A549 (cell line): ENCODE data around the gene PEF1. TPM values are rescaled to one million over a fixed set of nuclear protein-coding genes. Genes with fewer than 3 reads are reported as not detected.
A peak's percentile ranks its signal among the peaks of the same experiment; 100 is the strongest.

Experiments
- ATAC-seq, 2 experiments: fragments of 200-7000 bp in 1 of 2; fragments of >200 bp in 1 of 2; cut with Nextera tagmentation in 1 of 2; cut with Tn5 transposase in 1 of 2; 3 replicates each; pipeline versions ENCODE4 v1.8.0 to v1.9.1; 2018 to 2020; ENCODE audit warnings: mild to moderate bottlenecking in 1 of 2, moderate library complexity in 1 of 2
- CTCF ChIA-PET: fragments of 300-600 bp; sonication (Branson Sonifier 250); formaldehyde crosslinking; extraction: SDS; loops from one replicate; lab custom pipeline; 2021; ENCODE audit warnings: antibody characterized with exemption, inconsistent platforms; lab: Yijun Ruan, JAX
- POLR2A ChIA-PET: fragments of 350-600 bp; formaldehyde crosslinking; extraction: SDS; loops from one replicate; lab custom pipeline; 2021; ENCODE audit warnings: antibody characterized with exemption, inconsistent platforms; lab: Yijun Ruan, JAX
- DNase-seq, 2 experiments: peaks; one replicate each; pipeline versions ENCODE4 v3.0.0 to v3.0.0-alpha.2; 2011 to 2016; ENCODE audit warnings: low read depth in 1 of 2, low spot score in 1 of 2
- FAIRE-seq: peaks from 2 replicates; lab custom pipeline; 2011; peaks lifted over from hg19 to GRCh38; lab: Jason Lieb, UNC
- H3K27ac ChIP-seq, 2 experiments: fragments of >200 bp; sonication (Bioruptor Twin); formaldehyde crosslinking; 3 replicates each; pipeline ENCODE4 v1.5.1; 2016 to 2017
- H3K4me1 ChIP-seq: fragments of >200 bp; sonication (Bioruptor Twin); formaldehyde crosslinking; 3 replicates; pipeline ENCODE4 v1.6.1; 2016
- H3K4me2 ChIP-seq: fragments of >200 bp; sonication (Bioruptor Twin); formaldehyde crosslinking; 3 replicates; pipeline ENCODE4 v1.6.1; 2016
- H3K4me3 ChIP-seq: fragments of >200 bp; sonication (Bioruptor Twin); formaldehyde crosslinking; 3 replicates; pipeline ENCODE4 v1.5.1; 2016
- H3K9me3 ChIP-seq: fragments of >200 bp; sonication (Bioruptor Twin); formaldehyde crosslinking; 3 replicates; pipeline ENCODE4 v1.6.1; 2016
- CBX2 ChIP-seq: fragments of 200-600 bp; sonication (generic); IDR thresholded peaks from 2 replicates; pipeline ENCODE4 v1.6.1; 2016; ENCODE audit warnings: low read depth, mild to moderate bottlenecking, borderline replicate concordance
- CEBPB ChIP-seq, 2 experiments: fragments of >200 bp in 1 of 2; sonication (Bioruptor Twin) in 1 of 2; formaldehyde crosslinking in 1 of 2; IDR thresholded peaks; 2 replicates each; pipeline ENCODE4 v1.6.1; 2012 to 2016
- CHD4 ChIP-seq: fragments of 200-600 bp; sonication (generic); IDR thresholded peaks from 2 replicates; pipeline ENCODE4 v1.6.1; 2016; ENCODE audit warnings: antibody characterized with exemption, mild to moderate bottlenecking, borderline replicate concordance
- E2F6 ChIP-seq: IDR thresholded peaks from 2 replicates; pipeline ENCODE4 v1.6.1; 2012; ENCODE audit warnings: low read depth, borderline replicate concordance
- EHMT2 ChIP-seq: fragments of 200-600 bp; sonication (generic); IDR thresholded peaks from 2 replicates; pipeline ENCODE4 v1.6.1; 2016; ENCODE audit warnings: antibody characterized with exemption, low read depth, mild to moderate bottlenecking, moderate library complexity
- EP300 ChIP-seq, 2 experiments: fragments of >200 bp; sonication (Bioruptor Twin); formaldehyde crosslinking; IDR thresholded peaks; 2 replicates in 1 of 2; 3 replicates in 1 of 2; pipeline ENCODE4 v1.6.1; 2016 to 2017
- FOSB ChIP-seq: fragments of 250-450 bp; sonication (Bioruptor Pico); IDR thresholded peaks from 2 replicates; pipeline ENCODE4 v1.5.0; 2020; ENCODE audit warnings: mild to moderate bottlenecking, moderate library complexity
- GATA3 ChIP-seq: IDR thresholded peaks from 2 replicates; pipeline ENCODE4 v1.6.1; 2012; ENCODE audit warnings: borderline replicate concordance
- HOXA7 ChIP-seq: fragments of 250-450 bp; sonication (Bioruptor Pico); IDR thresholded peaks from 2 replicates; pipeline ENCODE4 v1.5.0; 2020; ENCODE audit warnings: mild to moderate bottlenecking, moderate library complexity
- JUN ChIP-seq, 2 experiments: fragments of >200 bp; sonication (Bioruptor Twin); formaldehyde crosslinking; IDR thresholded peaks; 2 replicates in 1 of 2; 3 replicates in 1 of 2; pipeline ENCODE4 v1.6.1; 2016 to 2017
- KDM1A ChIP-seq: fragments of 200-600 bp; sonication (generic); IDR thresholded peaks from 2 replicates; pipeline ENCODE4 v1.6.1; 2016; ENCODE audit warnings: low read depth, mild to moderate bottlenecking
- MAX ChIP-seq: IDR thresholded peaks from 2 replicates; pipeline ENCODE4 v1.6.1; 2012
- MYC ChIP-seq: IDR thresholded peaks from 2 replicates; pipeline ENCODE4 v1.6.1; 2012; ENCODE audit warnings: mild to moderate bottlenecking, inconsistent platforms, low read length, improper control_type of control experiment, borderline replicate concordance
- NPAS2 ChIP-seq: fragments of 250-450 bp; sonication (Bioruptor Pico); IDR thresholded peaks from 2 replicates; pipeline ENCODE4 v1.8.0; 2022; ENCODE audit warnings: mild to moderate bottlenecking, moderate library complexity, borderline replicate concordance
- RAD21 ChIP-seq, 2 experiments: fragments of >200 bp in 1 of 2; sonication (Bioruptor Twin) in 1 of 2; formaldehyde crosslinking in 1 of 2; IDR thresholded peaks in 1 of 2; conservative IDR thresholded peaks in 1 of 2; 2 replicates in 1 of 2; 3 replicates in 1 of 2; pipeline ENCODE4 v1.6.1; 2012 to 2018; ENCODE audit warnings: inconsistent platforms in 1 of 2
- RARB ChIP-seq: fragments of 250-450 bp; sonication (Bioruptor Pico); IDR thresholded peaks from 2 replicates; pipeline ENCODE4 v1.8.0; 2021; ENCODE audit warnings: mild to moderate bottlenecking, moderate library complexity
- RFX5 ChIP-seq: fragments of 450-650 bp; IDR thresholded peaks from 2 replicates; pipeline ENCODE4 v1.7.1; 2014; ENCODE audit warnings: antibody characterized with exemption, mild to moderate bottlenecking, moderate library complexity
- RNF2 ChIP-seq: fragments of 200-600 bp; sonication (generic); IDR thresholded peaks from 2 replicates; pipeline ENCODE4 v1.6.1; 2016; ENCODE audit warnings: low read depth, mild to moderate bottlenecking, antibody characterized with exemption, moderate library complexity, borderline replicate concordance
- TFCP2L1 ChIP-seq: fragments of 250-450 bp; sonication (Bioruptor Pico); IDR thresholded peaks from 2 replicates; pipeline ENCODE4 v1.5.0; 2021; ENCODE audit warnings: mild to moderate bottlenecking
- ZFP36 ChIP-seq: fragments of 450-650 bp; IDR thresholded peaks from 2 replicates; pipeline ENCODE4 v1.6.1; 2014; ENCODE audit warnings: borderline replicate concordance; ENCODE audit not compliant: partially characterized antibody
- ZNF302 ChIP-seq: fragments of 250-450 bp; sonication (Bioruptor Pico); IDR thresholded peaks from 2 replicates; pipeline ENCODE4 v1.9.0; 2021; ENCODE audit warnings: inconsistent platforms, mild to moderate bottlenecking, moderate library complexity
- ZSCAN20 ChIP-seq: fragments of 250-450 bp; sonication (Bioruptor Pico); IDR thresholded peaks from 2 replicates; pipeline ENCODE4 v1.8.0; 2022; ENCODE audit warnings: mild to moderate bottlenecking, moderate library complexity
- WGBS: methylation state at CpG from one replicate; pipeline ENCODE4 v1.1.6; 2017; ENCODE audit errors: missing lambda C conversion rate; 5-methylcytosine and 5-hydroxymethylcytosine counted together
- polyA plus RNA-seq, 4 experiments: library from polyadenylated mRNA; depleted of rRNA in 3 of 4; stranded (reverse); fragments of >200 nt; fragmentation: RNase III in 1 of 4; extraction: RNeasy Plus Mini Kit Qiagen cat#74134 plus additional on column Dnase treatment in 1 of 4; gene quantifications; 2 replicates in 3 of 4; 3 replicates in 1 of 4; pipeline ENCODE4 v1.2.3, GENCODE V29; 2011 to 2017

PEF1 gene
- polyA plus RNA-seq, 2 of the 4 experiments (the other 2 are of a cell fraction) = 38.3 to 47.6 TPM

DNA sequence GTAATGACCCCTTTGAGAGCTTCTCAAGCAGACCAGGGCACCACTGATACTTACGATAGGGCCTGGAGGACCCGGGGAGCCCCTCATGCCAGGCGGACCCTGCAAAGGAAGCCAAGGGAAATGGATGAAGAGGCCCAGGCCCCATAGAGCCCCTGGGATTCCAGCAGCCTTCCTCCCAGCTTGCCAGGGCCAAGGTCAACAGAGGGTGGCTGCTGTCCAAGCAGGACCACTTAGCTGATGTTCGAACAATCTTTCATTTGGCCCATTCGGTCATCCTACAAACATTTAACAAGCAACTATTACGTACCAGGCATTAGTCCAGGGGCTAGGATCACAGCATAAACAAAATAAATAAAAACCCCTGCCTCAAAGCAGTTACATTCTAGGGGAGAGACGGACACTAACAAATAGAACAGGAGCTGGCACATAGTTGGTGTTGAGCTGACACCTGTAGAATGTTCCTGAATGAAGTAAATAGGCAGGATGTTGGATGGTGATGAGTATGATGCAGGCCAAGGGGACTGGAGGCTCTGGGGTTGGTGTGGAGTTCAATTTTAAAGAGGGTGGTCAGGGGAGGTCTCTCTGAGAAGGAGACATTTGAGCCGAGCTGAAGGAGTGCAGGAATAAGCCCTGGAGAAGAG lies 27.0 kb upstream of the PEF1 start:
- FAIRE-seq (no peak), ATAC-seq (no peak), DNase-seq (no peak)
- TF ChIP-seq TFCP2L1 (CRISPR knock-in tag) (no peak), ZNF302 (CRISPR knock-in tag) (no peak), EP300 (IDR thresholded peaks at IDR 0.05) (no peak), HOXA7 (no peak), RARB (CRISPR knock-in tag) (no peak), CHD4 (no peak)
- WGBS = 86% methylated on average over 8 of the region's 8 CpGs
- Histone ChIP-seq H3K9me3 (no peaks in the 10 kb centered on the region), H3K4me2 (no peak overlapping the region), H3K4me3 (no peak overlapping the region), H3K27ac (no peak overlapping the region), H3K4me1 (peaks cover 25% of the 10 kb centered on the region)
- ChIA-PET POLR2A (no interaction called here), CTCF (interaction anchor here (0.9 to 2.8 kb wide), 6 partner anchors 10 to 74 kb away, joined by 3 to 15 read pairs (median 4); no protein-coding TSS in a partner anchor)

DNA sequence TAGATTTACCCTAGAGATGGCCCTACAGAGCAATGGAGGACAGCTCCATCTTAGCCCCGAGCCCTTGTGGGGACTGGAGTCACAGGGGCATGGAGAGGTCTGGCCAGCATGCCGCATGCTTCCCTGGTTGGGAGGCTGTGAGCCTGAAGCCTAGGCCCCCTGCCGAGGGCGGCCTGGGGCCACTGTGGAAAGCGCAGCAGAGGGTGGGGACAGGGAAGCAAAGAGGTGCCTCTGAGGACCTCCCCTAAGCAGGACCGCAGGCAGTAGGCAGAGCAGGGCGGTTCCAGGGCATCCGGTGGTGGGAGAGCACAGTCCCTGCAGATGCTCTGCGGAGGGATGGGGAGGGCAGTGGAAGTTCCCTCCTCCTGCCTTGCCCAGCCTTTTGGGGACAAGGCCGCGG lies 26.5 kb upstream of the PEF1 start:
- 94% methylated on average over 8 of the region's 11 CpGs for WGBS
- no peaks in the 10 kb centered on the region for H3K9me3 ChIP-seq

GRCh38 chr1:31670593-31670964 lies 25.9 kb upstream of the PEF1 start:
- no peak for FAIRE-seq
- no peak overlapping the region for H3K4me3 ChIP-seq
- CTCF ChIA-PET = interaction anchor here (0.6 to 2.8 kb wide), 14 partner anchors 8 to 108 kb away, joined by 3 to 17 read pairs (median 4); no protein-coding TSS in a partner anchor

More for the DNA sequence above, 26.5 kb upstream of the PEF1 start:
- Histone ChIP-seq H3K4me2 (no peak overlapping the region), H3K4me3 (no peak overlapping the region), H3K4me1 (peaks cover 31% of the 10 kb centered on the region), H3K27ac (no peak overlapping the region)
- ChIA-PET POLR2A (no interaction called here), CTCF (interaction anchor here (0.9 to 2.8 kb wide), 9 partner anchors 9 to 74 kb away, joined by 3 to 17 read pairs (median 5); no protein-coding TSS in a partner anchor)
- DNase-seq (no peak), FAIRE-seq (no peak), ATAC-seq (no peak)
- TF ChIP-seq EHMT2 = no peak
- no peak for TF ChIP-seq MYC
- TF ChIP-seq EP300 (IDR thresholded peaks at IDR 0.05) = no peak
- no peak for TF ChIP-seq CEBPB (IDR thresholded peaks at IDR 0.05)
- no peak for TF ChIP-seq GATA3
- TF ChIP-seq E2F6 = no peak
- no peak for TF ChIP-seq RFX5

DNA sequence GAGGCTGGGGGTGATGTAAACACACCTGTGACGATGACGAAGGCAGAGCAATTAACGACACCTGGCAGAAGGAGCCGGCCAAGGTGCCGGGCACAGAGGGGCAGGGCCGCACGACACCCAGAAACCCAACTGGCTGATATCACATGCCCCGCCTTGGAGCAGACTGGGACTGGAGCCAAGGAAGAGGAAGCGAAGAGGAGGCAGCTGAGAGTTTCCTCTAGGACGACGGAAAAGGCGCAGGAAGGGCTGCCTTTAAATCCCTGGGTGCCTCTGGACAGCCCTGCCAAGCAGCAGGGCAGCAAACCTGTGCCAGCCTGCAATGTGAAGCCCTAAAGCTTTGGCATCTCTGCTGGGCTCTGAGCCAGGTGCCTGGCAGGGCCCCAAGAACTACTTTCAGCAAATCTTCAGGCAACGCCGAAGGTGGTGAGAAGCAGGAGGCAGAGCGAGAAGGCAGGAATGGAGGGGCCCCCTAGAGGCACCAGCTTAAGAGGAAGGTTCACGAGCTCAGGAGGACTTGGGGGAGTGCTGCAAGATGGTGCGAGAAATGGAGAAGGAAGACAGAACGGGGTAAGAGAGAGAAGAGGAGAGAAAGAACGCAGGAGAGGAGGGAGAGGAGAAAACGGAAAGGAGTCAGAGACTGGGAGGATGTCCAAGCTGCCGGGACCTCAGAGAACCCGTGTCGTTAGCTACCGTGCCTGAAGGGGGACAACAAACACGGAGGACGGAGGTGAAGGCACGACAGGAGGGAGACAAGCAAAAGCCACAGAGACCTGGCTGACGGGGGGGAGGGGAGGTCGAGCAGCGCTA lies 25.3 kb upstream of the PEF1 start:
- Histone ChIP-seq H3K4me2 (peak overlapping the region; percentile 53), H3K4me3 (no peak overlapping the region), H3K27ac (peak overlapping the region; percentile 28 to 91), H3K4me1 (peaks cover 42% of the 10 kb centered on the region), H3K9me3 (no peaks in the 10 kb centered on the region)
- DNase-seq = peak; percentile 22 to 40
- FAIRE-seq = no peak
- CTCF ChIA-PET = interaction anchor here (0.6 to 2.8 kb wide), 12 partner anchors 9 to 109 kb away, joined by 3 to 17 read pairs (median 4); no protein-coding TSS in a partner anchor
- POLR2A ChIA-PET = interaction anchor here (1.2 kb wide), 3 partner anchors 44 to 119 kb away, joined by 5 to 8 read pairs (median 6); no protein-coding TSS in a partner anchor
- peak; percentile 20 to 58; a peak in 3 of 6 replicates for ATAC-seq
- TF ChIP-seq RNF2 (no peak), RAD21 (conservative IDR thresholded peaks at IDR 0.05 in 1 of 2, IDR thresholded peaks at IDR 0.05 in 1 of 2) (0 out of 5 replicates have a peak, but pooled peaks of 1 of the 2 experiments have one; percentile 5), JUN (IDR thresholded peaks at IDR 0.05) (0 out of 5 replicates have a peak, but pooled peaks of 1 of the 2 experiments have one; percentile 23), MAX (0 out of 2 replicates have a peak, but pooled peaks have one; percentile 20)
- WGBS = 43% methylated on average over 28 of the region's 30 CpGs

More at GRCh38 chr1:31670593-31670964, 25.9 kb upstream of the PEF1 start:
- Histone ChIP-seq H3K9me3 (no peaks in the 10 kb centered on the region), H3K4me2 (peak overlapping the region; percentile 53), H3K4me1 (peaks cover 36% of the 10 kb centered on the region), H3K27ac (peak overlapping the region; percentile 28 to 91; a peak in 5 of 6 replicates)
- TF ChIP-seq NPAS2 (CRISPR knock-in tag) (no peak), KDM1A (no peak), RAD21 (conservative IDR thresholded peaks at IDR 0.05 in 1 of 2, IDR thresholded peaks at IDR 0.05 in 1 of 2) (no peak), ZSCAN20 (no peak), FOSB (CRISPR knock-in tag) (no peak), CBX2 (no peak), ZFP36 (no peak), MAX (no peak)
- 93% methylated on average over 6 of the region's 6 CpGs for WGBS
- POLR2A ChIA-PET = interaction anchor here (1.2 kb wide), 3 partner anchors 44 to 118 kb away, joined by 5 to 8 read pairs (median 6); no protein-coding TSS in a partner anchor
- DNase-seq (no peak), ATAC-seq (no peak)
